KBM-7 (cell line): ENCODE data around the gene THY1.
"Not testable (repeated sequence)": the region's sequence is repeated elsewhere in the genome, so short reads cannot be mapped to it uniquely, and the experiment has no call there.

Source experiments
- DNase-seq: peaks from one replicate; pipeline ENCODE4 v3.0.0-alpha.2; 2015
- in situ Hi-C: fragments of 300-500 bp; cut with MboI; formaldehyde crosslinking; loops from 2 replicates; pipeline ENCODE4 v1.14.3; 2020; ENCODE audit warnings: low sequenced_read_pairs, low pct_unique_long_range_greater_than_20kb, mixed read lengths

Gene THY1

DNA sequence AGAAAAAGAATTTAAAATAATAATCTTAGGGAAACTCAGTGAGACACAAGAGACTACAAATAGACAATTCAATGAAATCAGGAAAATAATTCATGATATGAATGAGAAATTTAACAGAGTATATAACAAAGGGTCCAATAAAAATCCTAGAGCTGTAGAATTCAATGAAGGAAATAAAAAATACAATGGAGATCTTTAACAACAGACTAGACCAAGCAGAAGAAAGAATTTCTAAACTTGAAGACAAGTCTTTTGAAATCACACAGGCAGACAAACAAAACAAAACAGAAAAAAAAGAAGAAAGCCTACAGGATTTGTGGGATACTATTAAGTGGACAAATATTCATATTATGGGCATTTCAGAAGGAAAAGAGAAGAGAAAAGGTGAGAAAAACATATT, 25.2 kb downstream of the THY1 start:
- no peak for DNase-seq
- in situ Hi-C loops, result no loop called here

DNA sequence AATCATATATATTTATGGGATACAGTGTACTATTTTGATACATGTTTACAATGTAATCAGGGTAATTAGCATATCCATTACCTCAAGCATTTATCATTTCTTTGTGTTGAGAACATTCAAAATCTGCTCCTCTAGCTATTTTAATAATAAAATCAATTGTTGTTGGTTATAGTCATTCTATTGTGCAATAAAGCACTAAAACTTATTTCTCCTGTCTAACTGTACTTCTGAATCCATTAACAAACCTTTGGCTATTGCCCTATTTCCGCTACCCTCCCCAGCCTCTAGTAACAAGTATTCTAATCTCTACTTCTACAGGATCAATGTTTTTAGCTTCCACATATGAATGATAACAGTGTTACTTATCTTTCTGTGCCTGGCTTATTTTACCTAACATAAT, 26.1 kb downstream of the THY1 start:
- no peak for DNase-seq
- in situ Hi-C loops, result no loop called here

DNA sequence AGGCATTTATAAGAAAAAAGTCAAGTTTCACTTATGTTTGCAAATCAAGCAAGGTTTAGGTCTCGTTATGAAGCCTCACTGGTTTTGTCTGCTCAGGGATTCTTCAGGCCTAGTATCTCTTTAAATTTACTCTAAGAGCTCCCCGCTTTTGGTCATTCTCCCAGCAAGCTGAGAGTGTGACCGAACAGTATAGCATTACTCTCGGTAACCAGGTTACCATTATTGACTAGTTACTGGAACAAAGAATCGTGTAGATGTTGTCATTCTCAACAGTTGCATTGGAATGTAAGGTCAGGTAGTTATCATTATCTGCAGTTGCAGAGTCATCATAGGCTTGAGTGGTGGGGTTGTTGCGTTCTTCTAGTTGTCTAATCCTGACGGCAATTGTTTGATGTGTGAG, 31.7 kb downstream of the THY1 start:
- in situ Hi-C loops, result no loop called here
- no peak for DNase-seq

DNA sequence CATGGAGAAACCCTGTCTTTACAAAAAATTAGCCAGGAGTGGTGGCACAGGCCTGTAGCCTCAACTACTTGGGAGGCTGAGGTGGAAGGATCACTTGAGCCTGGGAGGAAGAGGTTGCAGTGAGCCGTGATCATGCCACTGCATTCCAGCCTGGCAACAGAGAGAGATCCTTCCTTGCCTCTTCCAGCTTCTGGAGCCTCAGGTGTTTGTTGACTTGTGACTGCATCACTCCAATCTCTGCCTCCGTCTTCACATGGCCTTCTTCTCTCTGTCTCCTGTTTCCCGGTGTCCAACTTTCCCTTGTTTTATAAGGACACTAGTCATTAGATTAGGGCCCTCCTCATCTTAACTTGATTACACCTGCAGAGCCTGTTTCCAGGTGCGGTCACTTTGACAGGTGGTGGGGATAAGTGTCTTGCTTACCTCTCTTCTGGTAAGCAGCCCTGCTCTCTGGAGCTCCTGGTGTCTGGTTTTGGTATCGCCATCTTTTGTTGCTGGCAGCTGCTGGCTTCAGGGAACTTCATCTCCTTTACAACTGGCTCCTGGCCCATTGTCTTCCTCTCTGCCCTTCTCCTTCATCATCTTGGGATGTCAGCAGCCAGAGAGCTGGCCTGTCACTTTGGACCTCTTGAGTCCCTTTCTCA, 33.2 kb downstream of the THY1 start:
- in situ Hi-C loops, result no loop called here
- peak; percentile 15 for DNase-seq

DNA sequence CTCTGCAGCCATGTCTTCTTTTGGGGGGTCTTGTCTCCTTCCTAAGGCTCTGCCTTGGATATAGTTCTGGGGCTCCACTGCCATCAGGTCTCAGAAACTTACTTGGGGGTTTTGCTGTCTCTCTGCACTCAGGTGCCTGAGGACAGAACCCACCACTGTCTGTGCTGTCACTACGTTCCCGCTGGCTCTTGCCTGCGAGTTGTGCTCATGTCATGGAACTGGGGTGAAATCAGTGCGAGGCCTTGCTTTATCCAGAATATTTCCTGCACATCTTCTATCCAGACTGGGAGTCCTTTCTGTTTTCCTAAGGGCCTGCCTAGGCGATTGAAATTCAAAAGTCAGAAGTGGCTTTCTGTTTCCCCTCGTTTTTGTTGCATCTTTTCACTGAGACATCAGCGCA, 34.9 kb downstream of the THY1 start:
- in situ Hi-C loops, result no loop called here
- no peak for DNase-seq

DNA sequence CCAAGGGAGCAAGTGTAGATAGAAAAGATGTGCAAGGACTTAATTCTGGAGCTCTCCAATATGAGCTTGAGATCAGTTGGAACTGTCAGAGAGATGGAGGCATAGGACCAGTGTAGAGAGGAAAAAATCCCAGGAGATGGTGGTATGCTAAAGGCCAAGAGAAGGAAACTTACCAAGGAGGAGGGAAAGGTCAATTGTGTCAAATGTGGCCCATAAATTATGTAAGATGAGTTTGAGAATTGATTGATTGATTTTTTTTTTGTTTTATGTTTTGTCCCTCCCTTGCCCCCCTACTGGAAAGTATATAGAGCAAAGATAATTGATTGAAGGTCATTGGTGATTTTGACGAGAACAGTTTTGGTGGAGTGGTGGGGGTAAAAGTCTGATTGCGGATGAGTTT, 38.6 kb downstream of the THY1 start:
- in situ Hi-C loops, result no loop called here
- DNase-seq, result no peak

DNA sequence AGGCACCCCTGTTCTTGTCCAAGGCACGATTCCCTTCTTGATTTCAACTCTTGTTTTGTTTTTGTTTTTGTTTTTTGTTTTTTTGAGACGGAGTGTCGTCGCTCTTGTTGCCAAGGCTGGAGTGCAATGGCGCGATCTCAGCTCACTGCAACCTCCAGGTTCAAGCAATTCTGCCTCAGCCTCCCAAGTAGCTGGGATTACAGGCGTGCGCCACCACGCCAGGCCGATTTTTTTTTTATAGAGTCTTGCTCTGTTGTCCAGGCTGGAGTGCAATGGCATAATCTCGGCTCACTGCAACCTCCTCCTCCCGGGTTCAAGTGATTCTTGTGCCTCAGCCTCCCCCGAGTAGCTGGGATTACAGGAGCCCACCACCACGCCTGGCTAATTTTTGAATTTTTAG, 40.5 kb downstream of the THY1 start:
- in situ Hi-C loops, DNase-seq: not testable (repeated sequence)

DNA sequence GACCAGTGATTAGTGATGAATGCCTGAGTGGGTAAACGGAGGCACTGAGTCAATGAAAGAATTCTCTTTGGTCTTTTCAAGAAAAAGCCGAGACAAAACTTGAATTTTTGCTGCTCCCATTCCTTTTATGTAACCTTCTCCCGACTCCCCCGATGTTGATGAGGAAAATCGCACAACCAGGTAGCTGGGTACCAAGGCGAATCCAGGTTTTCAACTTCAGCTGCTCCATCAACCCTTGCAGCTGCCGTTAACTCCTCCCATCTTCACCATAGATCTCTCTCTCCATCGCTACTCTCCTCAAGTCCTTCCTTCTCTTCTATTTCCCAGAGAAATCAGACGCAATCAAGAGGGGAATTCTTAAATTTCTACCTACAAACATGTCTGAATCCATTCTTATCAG, 40.9 kb downstream of the THY1 start:
- no peak for DNase-seq
- in situ Hi-C loops, result no loop called here

DNA sequence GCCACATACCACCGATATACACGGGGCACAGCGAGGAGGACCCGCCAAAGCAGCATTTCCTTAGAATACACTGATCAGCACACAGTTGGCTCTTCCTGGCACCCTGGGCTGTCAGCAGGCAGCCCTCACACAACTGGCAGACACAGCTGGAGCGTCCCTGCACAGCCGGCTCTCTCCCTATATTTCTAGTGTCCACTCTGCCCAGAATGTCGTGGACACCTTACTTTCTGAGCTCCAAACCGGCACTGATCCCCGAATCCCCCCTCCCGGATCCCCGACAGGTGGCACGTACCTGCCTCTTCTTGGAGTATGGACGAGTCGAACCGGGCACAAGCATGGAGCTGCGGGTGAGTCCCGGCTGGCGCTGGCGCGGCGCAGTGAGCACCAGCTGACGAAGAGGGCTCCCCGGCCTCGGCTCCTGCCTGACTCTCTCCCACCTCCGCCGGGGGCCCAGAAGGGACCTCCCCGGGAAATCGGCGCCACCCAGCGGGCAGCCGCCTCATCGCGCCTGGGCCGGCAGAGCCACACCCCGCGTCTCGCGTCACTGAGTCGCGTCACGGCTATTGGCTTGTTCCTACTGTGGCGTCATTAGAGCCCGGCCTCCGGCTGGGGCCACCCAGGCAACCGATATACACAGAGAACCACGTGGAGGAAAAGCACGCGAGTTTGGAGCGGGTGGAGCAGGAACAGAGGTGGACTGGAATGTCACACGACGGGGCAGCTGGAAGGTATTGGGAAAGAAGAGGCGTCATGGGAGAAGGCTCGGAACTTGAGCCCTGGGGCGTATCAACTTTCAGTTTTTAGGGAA, 41.6 kb downstream of the THY1 start, which contains the start of gene USP2:
USP2 (minus strand) TSS at position 510 of the 808 bp plus-strand sequence. CDS start 8,210 bp downstream, outside the sequence.
- in situ Hi-C loops, result no loop called here
- peak; percentile 99 for DNase-seq

DNA sequence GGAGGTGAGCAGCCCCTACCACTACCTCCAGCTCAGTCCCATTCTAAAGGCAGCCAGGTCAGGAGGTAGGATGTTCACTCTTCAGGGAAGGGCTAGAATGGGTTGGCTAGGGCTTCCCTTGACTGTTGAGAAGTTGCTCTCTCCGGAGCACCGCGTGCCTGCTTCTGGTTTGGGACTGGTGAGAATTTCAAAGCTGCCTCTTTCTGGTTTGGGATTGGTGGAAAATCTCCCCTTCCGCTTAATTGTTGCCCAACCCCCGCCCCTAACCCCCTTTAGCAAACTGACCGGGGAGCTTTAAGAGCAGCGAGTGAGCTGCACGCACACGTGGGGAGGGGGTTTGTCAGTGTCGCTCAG, 42.2 kb downstream of the THY1 start:
- in situ Hi-C loops, result no loop called here
- DNase-seq, result no peak

DNA sequence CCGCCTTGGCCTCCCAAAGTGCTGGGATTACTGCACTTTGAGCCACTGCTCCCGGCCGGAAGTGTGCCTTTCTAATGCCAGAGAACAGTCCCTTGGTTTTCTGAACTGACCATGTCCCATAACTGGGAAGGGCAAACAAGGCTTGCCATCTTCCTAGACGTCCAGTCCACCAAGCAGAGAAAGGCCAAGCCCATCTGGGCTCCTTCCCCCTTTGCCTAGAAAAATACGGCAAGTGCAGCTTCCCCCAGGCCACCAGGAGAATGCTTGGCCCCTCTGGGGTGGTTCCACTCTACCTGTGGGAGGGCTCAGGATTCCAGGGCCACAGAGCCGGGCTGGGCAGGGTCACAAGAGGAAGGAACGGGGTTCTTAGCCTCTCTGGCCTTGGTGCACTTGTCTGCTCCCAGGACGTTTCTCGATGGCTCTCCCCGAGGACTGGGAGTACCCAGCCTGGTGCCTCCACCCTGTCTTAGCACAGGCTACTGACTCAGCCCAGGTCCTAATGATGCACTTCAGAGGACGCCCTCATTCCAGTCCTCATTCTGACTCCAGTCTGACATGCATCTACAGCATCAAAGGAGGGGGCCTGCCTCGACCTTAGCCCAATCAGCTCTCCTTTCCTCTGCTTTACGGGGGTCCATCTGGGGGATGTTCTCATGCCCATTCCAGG, 42.7 kb downstream of the THY1 start:
- in situ Hi-C loops, result no loop called here
- no peak for DNase-seq

DNA sequence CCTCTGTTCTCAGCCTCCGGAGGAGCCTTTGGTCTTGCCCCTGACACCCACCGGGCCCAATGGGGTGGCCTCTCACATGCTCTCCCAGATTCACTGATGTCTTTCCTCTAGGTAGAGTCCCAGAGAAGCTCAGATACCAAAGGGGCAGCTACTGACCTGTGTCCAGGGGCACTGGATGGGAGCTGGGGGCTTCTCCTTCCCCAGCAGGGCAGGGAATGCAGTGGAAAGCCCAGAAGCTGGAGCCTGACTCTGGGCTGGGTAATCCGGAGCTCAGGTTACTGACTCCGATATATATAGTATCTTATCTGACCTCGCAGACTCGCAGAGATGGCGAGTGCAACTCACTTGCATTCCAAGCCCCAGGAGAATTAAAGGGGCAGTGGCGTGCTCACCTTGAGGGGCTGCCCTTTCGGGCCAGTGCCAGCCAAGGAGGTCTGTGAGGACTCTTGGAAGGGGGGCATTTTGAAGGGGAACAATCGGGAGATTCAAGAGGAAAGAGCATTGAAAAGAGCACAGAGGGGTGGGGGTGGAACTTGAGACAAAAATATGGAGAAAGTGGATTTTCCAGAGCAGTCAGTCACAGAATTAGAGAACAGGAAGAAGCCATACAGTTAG, 44.0 kb downstream of the THY1 start:
- in situ Hi-C loops, result no loop called here
- DNase-seq, result no peak

DNA sequence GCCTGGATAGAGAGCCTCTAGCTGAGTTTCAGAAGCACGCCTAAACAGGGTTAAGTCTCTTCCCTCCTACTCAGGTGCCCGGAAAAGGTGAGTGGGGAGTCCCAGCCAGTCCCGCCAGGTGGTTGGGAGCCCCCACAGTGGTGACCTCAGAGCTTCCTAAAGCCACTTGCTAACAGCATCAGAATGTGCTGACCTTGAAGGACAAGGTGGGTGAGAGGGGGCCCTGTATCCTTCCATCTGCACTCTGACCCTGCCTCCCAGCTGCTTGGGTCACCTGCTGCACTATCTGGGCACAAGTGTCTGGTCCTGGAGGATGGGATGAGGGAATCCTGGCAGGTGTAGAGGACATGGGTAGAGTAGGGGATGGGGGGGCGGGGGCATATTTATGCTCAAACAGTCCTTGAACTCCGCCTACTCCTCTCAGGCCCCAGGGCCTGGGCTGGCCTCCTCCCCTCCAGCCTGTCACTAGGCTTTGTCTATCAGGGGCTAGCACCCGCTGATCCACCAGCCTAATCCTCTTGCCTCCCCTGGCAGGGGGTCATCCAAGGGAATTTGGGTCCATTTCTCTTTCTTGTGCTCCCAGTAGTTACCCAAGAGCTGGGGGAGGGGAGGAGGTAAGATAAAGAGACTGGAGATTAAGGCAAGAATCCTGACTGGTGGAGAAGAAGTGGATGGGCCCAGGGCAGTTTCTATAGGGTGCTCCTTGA, 44.9 kb downstream of the THY1 start:
- in situ Hi-C loops, result no loop called here
- DNase-seq, result no peak

DNA sequence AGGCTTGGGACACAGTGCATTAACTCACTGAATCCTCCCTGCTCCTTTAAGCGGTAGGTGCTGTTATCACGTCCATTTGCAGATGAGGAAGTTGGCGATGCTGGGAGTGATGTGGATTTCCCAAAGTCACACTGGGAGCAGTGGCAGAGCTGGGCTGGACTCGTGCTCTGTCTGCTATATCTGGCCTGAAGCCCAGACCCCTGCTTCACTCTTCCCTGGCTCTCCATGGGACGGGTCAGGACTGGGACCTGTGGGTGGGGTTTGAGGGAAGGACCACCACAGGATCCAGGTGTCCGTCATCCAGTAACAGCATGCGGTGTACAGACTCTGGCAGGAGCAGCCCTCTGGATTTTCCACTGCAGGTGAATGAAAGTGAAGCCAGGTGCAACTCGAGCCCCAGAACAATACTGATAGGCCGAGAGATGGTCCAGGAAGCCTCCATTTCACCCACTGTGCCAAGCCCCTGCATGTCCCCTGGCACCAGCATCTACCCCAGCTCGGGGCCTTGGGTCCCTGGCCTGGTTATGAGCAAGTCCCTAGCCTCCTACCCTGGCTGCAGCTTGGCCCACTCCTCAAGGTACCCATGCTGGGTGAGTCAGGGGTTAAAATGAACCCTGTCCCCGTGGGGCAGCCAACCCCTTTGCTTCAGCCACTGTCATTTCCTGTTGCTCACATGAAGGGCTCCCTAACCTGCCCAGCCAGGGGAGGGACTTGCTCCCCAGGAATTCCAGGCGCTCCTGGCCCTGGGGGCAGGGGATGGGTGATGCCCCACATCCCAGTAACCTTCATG, 45.7 kb downstream of the THY1 start:
- no peak for DNase-seq
- in situ Hi-C loops, result no loop called here

DNA sequence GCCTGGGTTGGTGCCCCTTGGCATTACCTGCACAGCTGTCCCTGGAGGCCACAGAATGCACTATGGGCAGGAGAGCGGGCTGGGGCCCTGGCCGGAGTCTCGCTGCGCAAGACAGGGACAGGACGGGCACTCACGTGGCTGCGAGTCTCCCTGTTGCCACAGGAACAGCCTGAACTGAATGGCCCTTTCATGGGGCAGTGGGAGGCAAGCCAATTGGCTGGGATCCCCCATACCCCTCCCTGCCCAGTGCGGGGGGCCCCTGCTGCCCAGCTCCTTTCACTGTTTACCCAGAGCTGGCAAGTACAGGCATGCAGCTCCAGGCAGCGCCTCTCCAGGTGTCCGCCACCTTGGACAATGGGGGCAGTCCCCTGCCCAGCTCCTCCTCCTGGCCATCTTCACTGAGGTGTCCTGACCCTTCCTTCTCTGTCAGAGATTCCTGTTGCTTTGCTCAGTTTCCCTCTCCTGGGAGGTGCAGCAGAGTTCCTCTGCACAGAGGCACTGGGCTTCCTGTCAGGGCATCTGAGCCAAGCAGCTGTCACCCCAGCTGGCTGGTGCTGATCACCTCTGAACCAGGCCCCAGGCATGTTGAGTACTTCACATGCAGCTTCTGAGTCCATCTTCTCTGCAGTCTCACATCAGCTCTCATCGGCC, 46.6 kb downstream of the THY1 start:
- in situ Hi-C loops, result no loop called here
- no peak for DNase-seq

DNA sequence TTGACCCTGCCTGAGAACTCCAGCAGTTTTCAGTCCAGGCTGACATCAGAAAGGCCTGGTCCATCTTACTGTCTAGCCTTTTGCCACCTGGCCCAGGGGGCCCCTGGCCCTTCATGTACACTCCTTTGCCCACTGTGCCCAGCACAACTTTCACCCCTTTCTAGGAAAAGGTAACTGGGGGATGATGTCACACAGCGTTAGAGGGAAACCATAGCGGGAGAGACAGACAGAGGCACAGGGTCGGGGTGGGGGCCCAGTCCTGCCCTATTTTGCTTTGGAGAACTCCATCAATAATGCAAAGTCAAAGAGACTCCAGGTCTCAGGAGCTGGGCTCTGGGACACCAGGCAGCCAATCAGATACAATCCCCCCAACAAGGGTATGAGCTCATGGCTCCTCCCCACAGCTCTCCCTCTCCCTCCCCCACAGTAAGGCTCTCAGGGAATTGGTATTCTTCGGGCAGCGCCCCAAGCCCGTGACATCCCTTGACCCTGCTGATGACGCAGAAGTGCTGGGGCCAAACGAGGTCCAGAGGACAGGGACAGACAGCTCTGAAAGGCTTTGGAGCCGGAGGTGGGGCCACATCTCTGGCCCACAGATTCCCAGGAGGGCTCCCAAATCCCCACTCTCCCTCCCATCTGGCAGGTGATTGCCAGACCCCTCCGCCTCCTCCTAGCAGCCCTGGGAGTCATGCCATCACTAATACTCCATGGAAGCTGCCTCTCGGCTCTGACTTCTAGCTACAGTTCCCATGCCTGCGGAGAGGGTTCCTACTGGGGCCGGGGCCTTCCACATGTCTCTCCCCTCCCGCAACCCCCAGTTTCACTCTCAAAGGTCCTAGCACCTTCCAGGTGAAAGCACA, 47.4 kb downstream of the THY1 start:
- in situ Hi-C loops, result no loop called here

DNA sequence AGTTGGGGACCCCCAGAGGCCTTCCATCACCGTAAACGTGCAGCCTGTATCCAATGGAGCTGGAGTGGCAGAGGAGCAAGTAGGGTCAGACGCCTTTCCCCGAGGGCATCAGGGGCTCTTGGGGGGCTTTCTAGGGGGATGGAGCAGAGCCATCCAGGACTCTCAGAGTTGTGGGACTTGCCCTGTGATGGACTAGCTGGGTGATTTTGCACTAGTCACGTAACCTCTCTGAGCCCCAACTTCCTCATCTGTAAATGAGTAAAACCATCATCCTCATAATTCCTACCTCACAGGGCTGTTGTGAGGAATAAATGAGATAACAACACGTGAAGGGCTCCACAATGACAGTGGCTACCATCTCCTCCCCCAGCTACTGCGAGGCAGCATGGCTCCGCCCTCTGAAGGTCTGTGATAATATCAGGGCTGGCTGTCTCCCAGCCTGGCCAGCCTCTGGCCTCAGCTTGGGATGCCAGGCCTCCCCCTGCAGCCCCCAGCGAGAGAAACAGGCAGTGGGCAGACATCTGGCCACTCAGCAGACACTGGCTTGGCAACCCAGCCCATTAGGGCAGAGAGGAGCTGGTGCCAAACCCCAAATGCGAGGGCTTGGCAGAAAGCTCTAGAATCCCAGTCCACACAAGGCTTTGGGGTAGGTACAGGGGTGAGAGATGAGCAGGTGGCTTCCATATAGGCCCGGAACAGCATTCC, 48.2 kb downstream of the THY1 start:
- in situ Hi-C loops, result no loop called here
- no peak for DNase-seq

More for the DNA sequence above, 47.4 kb downstream of the THY1 start:
- no peak for DNase-seq
